Activated naive CD4-positive, alpha-beta T cell treated with anti-CD3 and anti-CD28 coated beads, Interleukin-2, amount 50 U/mL, for 16 hours (primary cell): Measurements from ENCODE around the gene FANCC.

ENCODE experiments used
- DNase-seq: peaks from one replicate; pipeline ENCODE4 v3.0.0-alpha.2; 2020

Gene FANCC

DNA sequence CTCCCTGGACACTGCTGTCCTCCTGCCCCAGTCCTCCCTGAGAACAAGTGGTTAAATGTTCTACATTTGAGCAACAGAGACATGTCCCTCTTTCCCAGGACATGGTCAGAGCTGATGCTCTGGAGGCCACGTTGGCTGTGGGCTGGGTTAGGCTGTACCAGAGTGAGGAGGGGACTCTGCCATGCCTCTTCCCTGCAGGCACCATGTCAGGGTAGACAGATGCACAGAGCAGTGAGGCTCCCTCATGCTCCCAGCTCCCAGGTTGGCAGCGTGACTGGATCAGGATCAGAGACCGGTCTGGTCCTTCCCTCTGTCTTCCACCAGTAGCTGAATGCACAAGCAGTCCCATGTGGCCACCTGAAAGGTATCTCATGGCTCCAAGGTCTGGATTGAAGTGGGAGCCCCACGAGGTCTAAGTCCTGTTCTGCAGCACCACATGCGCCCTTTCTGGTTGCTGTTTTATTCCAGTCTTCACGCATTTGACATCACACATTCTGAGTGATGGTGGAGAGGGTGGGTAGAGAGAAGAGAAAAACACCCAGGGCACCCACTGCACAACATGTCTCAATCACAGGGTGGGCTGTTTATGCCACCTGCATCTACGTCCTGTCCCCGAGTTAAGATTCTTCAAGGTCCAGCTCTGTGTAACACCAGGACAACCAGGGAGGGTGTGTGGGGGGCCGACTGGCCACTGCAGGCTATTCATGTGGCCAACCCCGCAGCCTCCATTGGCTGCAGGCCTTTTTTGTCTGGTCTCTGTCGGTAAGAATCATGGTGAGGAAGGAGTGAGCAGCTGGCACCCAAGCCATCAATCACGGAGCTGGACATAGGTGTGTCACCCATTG lies 204.9 kb downstream of the FANCC start:
- no peak for DNase-seq

DNA sequence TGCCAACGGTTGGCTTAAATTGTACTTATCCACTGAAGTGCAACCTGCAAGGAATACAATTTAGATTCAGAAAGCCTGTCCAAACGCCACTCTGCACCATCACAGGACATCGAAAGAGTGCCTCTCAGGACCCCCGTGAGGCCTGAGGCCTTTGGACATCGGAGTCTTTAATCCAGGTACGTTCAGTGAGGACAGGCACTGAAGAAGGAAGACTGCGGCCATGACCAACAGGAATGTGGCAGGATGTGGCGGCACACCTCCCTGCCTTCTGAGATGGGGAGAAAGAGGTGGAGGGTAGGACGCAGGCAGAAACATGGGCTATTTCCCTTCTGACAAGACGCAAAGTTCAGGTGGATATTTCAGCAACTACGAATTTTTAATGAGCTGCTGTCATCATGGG lies 205.8 kb downstream of the FANCC start:
- DNase-seq, result no peak

DNA sequence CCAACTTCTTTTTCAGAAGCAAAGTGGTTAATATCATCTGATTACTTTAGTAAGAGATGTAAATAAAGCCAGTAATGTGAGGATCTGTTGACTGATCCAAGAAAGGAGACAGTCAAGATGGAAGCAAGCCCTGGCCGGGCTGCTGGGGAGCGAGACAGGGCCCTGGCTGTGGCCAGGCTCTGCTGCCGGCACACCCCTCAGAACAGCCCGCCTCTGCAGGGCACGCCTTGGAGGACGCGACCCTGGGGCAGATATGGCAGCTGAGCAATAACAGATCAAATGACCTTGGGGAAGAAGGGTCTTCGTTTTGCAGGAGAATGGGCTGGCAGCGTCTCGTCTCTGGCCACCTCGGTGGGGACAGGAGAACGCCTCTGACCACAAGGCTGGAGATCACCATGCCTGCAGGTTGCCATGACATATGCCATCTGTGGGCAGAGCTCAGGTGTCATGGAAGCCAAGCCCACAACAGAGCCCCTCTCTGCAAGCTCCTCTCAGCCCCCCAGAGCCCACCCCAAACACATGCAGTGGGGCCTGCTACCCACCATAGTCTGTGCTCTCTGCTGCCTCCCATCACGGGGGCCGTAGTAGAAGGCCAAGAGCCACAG lies 206.5 kb downstream of the FANCC start:
- no peak for DNase-seq

GRCh38 chr9:95109456-95109855 lies 208.1 kb downstream of the FANCC start:
- no peak for DNase-seq

DNA sequence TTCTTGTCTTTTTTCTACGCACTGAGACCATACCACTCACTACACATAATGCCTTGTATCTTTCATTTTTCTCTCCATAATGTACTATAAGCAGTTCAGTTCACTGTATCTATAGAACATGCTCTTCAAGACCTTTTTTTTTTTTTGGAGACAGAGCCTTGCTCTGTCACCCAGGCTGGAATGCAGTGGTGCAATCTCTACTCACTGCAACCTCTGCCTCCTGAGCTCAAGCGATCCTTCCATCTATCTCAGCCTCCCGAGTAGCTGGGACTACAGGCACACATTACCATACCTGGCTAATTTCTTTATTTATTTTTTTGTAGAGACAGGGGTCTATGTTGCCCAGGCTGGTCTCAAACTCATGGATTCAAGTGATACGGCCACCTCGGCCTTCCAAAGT lies 208.7 kb downstream of the FANCC start:
- DNase-seq, result no peak

DNA sequence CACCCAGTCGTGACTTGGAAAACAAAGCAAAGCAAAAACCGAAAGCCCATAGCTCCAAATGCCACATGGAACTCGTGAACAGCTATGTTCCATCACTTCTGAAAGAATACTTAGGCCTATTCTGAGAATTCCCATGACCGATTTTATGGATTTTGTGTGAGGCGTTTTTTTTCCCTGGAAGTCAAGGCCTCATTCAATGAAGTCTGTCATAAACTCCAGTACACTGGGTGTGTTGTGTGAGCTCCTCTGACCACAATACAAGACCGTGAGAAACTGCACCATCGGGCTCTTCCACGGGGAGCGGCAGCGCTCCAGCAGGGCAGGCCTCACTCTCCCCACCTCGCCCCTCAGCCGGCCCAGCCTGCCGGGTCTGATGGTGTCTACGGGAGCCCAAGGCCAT lies 209.5 kb downstream of the FANCC start:
- no peak for DNase-seq

GRCh38 chr9:95107001-95107749 lies 210.3 kb downstream of the FANCC start:
- no peak for DNase-seq

DNA sequence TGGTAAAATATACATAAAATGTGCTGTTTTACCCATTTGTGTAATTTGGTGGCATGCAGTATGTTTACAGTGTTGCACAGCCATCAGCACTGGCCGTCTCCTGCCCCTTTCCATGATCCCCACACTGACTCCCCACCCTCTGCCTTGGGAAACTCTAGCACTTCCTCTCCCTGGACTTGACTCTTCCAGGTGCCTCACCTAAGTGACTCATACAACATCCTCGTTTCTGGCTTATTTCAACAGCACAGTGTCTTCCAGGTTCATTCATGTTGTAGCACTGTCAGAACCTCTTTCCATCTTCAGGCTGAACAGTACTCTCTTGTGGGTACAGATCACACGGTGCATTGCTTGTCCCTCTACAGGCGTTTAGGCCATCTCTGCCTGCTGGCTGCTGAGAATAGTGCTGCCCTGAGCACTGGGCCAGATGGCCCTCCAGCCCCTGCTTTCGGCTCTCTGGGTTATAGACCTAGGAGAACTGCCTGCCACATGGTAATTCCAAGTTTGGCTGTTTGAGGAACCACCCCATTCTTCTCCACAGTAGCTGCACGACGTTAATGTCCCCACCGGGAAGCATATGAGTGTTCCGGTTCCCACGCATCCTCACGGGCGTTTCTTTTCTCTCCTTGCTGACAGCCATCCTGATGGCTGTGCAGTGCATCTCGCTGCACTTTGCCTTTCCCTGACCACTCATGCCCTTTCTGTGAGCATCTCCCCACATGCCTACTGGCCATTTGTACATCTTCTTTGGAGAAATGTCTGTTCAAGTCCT lies 211.8 kb downstream of the FANCC start:
- DNase-seq, result no peak

DNA sequence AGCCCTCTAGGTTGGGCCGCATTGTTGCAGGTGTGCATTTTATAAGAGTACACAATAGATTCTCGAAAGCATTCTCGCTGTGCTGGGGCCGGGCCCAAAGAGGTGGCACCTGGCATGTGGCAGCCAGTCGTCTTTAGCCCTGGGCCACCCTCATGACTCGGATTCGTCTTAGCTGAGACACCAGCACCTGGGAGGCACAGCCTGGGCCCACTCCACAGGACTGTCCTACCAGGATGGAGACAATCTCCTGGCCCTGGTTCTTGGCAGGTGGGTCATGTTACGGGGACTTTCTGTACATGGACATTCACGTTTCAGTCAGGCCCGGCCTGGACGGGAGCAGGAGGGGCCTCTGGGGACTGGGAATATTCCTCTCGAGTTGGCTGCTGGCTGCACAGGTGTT lies 212.5 kb downstream of the FANCC start:
- DNase-seq, result no peak

- DNase-seq, result no peak
Observed at GRCh38 chr9:95104581-95104960, 212.9 kb downstream of the FANCC start.

GRCh38 chr9:95103871-95104580 lies 213.5 kb downstream of the FANCC start:
- DNase-seq, result no peak

- DNase-seq, result no peak
Observed at GRCh38 chr9:95103281-95103771, 214.2 kb downstream of the FANCC start.

DNA sequence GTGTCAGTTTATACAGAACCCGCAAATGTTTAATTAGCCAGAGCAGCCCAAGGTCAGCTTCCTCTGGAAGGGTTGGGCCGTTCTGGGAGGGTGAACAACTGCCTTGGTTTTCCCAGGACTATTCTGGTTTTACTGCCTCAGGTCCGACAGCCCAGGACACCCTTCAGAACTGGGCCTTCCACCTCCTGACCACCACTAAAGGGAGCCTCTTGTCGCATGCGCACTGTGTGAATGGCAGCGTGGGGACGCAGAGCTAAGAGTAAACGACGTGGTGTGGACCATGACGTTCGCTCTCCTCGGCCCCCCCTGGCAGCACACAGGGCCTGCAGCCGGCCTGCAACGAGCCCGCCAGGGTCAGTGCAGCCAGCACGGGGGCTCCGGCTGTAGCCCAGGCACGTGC lies 214.9 kb downstream of the FANCC start:
- DNase-seq, result no peak

GRCh38 chr9:95102001-95102433 lies 215.5 kb downstream of the FANCC start:
- DNase-seq, result no peak

DNA sequence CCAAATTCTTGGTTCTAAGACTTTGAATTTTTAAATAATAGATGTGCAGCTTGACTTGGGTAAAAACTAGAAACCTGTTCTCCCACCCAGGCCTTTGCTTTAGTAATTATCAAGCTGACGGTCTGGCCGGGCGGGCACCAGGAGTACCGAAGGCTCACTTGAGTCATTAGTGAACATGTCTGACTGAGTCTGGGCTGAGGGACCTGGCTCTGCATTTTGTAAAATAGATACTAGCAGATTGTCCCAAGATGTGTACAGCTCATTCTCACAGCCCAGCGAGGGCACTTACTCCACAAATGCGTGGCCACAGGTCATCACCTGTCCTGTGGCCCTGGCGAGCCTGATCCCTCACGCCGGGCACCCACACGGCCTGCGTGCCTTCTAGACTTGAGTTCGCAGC lies 216.2 kb downstream of the FANCC start:
- DNase-seq, result no peak

DNA sequence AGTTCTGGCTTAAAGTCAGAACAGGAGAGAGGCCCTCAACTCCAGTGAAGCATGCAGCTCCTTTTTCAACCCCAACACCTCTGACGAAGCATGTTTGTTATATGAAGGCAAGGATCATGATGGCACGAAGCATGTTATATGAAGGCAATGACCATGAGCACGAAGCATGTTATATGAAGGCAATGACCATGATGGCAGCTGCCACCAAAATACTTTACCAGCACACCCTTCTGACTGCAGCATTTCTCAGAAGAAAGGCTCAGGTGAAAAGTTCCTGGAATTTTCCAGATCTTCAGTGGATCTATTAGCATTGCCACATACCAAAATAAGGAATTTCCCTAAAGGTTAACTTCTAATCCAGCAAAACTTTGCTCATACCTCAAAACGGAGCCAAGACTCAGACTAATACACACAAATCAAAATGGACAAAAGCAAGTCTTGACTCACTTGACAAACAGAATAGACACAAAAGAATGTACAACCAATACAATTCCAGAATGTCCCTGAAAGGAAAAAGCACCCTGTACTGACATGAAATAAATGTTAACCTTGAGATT lies 217.4 kb downstream of the FANCC start:
- no peak for DNase-seq

- DNase-seq, result no peak
Observed at GRCh38 chr9:95099321-95100070, 218.0 kb downstream of the FANCC start.

- no peak for DNase-seq
Observed at GRCh38 chr9:95098391-95098921, 219.1 kb downstream of the FANCC start.

DNA sequence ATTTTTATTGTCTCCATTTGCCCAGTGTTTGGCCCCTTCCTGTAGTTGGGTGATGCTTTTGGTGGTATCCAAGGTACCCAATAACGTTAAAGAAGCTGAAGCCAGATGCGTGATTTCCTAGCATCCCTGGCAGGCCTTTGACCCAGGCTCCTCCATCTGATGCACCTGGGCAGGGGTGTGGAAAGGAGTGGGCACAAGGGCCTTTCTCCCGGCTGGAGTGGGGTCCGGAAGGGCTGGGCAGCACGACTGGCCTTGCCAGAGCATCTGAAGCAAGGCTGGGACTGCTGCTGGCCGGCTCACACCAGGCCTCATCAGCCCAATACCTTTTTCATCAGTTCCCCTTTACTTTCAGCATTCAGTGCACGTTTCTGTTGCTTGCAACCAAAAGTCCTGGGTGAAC lies 220.2 kb downstream of the FANCC start:
- DNase-seq, result no peak

DNA sequence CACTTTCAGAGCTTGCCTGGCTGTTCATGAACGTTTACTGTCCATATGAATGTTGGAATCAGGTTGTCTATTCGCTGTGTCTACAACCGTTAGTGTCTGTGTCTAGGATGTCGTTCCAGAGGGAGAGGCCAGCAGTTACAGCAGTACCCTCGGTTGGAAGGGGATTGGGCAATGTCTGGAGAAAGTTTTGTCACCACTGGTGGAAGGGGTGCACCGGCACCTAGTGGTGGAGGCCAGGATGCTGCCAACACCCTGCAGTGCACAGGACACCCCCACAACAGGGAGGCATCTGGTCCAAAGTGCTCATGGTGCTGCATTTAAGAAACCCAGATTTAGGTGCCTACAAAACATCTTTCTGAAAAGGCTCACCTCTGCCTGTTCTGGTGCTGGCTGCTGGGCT lies 220.7 kb downstream of the FANCC start:
- DNase-seq, result no peak

DNA sequence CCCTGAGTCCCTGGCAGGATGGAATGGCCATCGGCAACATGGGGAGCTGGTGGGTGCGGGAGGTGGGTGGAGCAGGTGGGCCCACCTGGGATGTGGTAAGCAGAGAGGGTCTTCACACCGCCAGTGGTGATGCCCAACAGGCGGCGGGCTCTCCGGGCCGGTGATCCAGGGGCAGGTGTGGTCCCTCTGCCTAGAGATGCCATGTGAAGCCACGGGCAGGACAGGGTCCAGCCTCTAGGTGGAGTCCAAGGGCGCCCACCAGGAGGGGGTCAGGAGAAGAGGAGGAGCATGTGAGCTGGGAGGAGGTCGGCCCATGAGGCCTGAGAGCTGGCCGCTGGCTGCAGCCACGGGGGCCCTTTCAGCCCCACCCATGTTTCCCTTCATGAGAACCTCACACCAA lies 221.1 kb downstream of the FANCC start:
- DNase-seq, result no peak
